ENCODE measurements around the gene OLIG2.

Gene OLIG2

DNA sequence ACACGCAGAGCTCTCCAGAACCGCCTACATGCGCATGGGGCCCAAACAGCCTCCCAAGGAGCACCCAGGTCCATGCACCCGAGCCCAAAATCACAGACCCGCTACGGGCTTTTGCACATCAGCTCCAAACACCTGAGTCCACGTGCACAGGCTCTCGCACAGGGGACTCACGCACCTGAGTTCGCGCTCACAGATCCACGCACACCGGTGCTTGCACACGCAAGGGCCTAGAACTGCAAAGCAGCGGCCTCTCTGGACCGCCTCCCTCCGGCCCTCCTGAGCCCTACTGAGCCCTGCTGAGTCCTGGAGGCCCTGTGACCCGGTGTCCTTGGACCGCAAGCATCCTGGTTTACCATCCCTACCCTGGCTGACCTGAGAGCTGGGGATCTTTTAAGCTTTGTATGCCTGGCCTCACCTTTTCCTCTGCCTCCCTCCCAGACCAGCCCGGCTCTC, 8.3 kb downstream of the OLIG2 start:
- no peak for DNase-seq

DNA sequence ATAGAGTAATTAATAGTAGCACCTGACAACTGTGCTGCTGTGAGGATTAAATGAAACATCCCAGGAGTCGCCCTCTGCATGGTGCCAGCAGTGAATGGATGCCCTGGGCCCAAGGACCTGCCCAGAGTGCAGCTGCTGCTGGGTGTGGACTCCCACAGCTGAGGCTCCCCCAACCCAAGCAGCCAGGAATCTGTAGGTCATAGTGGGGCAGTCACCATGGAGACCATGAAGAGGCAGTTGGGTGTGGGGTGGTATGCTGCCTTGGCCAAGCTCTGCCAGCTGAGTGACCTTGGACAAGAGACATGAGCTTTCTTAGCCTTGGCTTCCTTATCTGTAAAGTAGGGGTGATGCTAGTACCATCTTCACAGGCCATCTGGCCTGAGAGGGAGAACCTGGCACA, 9.4 kb downstream of the OLIG2 start:
- no peak for DNase-seq

DNA sequence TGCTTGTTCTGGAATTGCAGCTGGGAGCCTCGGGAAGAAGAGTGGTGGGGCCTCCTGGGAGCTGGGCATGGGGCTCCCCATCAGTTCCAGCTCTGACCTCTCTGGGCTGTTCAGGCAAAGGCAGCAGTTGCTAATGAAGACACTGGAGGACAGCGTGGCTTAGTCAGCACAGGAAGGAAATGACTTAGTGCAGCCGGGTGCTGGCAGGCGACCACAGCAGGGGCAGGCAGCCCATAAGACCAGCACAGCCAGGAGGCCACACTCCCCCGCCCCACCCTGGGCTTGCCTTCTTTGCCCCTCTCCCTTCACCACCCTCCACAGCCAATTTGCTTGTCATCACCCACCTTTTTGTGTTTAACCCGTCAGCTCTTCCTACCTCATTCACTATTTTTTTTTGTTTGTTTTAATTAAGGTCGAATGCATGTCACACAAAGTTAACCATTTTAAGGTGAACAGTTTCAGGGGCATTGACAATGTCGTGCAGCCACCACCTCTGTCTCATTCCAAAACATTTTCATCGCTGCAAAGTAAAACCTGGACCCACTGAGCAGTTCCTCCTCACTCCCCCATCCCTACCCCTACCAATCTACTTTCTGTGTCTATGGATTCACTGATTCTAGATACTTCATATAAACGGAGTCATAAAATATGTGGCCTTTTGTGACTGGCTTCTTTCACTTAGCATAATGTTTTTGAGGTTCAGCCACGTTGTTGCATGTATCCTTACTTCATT, 10.9 kb downstream of the OLIG2 start:
- DNase-seq, result peak; percentile 50

DNA sequence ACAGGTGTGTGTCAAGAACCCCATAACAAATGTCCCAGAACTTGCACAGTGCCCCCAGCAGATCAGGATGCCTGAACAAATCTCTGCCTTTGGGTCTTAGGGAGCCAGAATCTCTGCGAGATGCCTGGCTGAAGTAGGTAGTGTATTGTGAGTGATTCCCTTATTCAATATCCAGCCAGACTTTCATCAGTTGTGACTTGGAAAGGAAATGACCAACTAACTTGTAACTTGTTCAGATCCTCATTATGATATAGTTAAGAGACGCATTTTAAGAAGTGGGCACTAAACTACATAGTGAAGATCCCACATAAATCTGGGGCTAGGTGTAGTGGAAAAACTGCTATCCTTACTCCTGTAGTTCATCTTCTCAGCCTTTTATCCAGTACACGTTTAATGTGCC, 11.8 kb downstream of the OLIG2 start:
- DNase-seq, result no peak

DNA sequence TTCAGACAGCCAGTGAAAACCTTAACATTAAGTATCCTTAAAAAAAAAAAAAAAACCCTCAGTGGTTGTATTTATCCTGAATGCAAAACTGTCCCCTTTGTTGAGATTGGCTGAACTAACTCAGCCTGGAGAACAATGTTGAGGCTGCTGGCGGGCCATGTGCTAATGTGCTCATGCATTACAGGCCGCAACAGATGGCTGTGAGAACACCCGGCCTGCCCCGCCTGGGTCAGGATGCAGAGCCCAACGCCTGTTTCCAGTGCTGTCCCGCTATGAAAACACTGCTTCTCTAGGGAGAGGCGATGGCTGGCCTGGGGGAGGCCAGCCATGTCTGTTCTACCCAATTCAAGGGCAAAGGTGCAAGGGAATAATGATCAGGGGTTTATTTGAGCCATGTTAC, 13.8 kb downstream of the OLIG2 start:
- DNase-seq, result no peak

DNA sequence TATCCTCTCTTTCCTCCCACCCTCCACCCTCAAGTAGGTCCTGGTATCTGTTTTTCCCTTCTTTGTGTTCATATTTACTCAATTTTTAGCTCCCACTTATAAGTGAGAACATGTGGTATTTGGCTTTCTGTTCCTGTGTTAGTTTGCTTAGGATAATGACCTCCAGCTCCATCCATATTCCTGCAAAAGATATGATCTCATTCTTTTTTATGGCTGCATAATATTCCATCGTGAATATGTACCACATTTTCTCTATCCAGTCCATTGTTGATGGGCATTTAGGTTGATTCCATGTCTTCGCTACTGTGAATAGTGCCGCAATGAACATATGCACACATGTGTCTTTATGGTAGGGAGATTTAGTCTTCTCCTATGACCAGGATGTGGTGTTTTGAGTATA, 14.5 kb downstream of the OLIG2 start:
- no peak for DNase-seq

DNA sequence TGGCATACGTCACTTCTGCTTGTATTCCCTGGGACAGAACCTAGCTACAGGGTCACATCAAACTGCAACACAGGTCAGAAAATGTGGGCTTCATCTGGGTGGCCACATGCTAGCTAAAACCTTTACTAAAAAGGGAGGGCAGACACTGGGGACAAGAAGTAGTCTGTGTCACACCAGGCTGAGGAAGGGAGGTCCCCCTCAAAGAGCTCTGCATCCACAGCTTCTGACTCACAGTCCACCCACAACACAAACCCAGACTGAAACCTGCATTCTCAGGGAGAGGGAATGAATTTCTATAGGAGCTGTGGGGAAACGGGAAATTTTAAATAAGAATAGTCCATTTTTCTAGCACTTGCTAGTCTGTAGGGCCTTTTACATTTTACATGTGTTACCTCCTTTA, 16.2 kb downstream of the OLIG2 start:
- no peak for DNase-seq

DNA sequence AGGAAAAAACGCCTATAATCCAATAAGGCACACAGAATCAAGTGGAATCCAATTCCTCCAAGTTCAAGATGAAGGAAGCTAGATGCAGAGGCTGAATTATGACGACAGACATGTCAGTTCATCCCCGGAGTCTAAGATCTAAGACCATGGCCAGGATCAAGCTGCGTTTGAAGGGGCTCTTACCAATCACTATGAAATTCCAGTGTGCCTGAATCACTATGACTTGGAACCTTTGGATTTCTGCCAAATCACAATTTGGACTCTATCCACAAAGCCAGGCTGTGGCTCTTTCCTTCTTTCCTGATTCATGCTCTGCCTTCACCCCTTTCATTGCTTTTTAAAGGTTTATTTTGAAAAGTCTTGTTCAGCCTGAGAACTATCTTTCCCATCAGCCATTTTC, 17.1 kb downstream of the OLIG2 start:
- peak; percentile 91 for DNase-seq

DNA sequence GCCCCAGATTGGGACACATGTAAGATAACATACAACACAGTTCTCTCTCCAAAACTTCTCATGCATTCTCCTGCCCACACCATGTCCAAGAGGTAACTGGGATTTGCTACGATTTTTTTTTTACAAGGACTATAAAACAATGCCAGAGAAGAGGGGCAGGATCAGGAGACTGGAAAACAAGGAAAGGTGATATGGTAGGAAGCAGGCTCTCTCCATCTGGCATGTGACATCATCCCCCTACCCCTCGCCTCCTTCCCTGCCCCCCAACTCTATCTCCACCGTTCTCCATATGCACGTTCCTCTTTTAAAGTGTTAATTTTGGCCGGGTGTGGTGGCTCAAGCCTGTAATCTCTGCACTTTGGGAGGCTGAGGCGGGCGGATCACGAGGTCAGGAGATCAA, 20.7 kb downstream of the OLIG2 start:
- DNase-seq, result no peak

DNA sequence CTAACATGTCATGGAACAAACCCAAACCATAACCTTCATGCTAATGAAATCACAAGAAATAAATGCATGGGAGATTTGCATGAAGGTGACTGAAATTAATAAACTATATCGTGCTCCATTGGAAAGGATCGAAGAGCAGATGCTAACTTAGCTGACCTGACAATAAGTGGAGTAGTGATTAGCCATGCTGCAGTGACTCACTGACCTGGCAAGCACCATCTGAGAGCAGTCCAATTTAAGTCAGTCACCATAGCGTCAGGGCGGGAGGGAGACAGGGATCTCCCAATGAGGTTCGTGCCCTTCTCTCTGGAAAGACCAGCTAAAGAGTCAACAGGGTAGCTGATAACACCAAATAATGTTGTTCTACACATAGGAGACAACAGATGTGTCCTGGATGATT, 21.5 kb downstream of the OLIG2 start:
- peak; percentile 40 for DNase-seq

DNA sequence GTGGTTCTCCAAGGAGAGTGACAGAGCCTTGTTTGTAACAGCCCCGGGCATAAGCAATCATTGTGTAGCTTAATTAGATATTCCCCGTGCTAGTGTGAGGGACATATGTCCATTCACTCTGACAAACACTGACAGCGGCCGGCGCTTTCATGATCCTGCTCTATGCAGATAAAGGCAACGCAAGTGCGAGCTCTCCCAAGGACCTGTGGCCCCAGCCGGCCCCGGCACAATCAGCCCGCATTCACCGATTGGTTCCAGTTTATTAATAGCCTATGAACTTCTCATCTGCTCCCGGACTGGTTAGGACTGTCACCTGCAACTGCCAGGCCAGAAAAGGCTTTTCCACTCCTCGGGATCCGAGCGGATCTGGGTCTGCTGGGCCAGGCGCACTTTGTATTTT, 26.2 kb downstream of the OLIG2 start:
- no peak for DNase-seq

DNA sequence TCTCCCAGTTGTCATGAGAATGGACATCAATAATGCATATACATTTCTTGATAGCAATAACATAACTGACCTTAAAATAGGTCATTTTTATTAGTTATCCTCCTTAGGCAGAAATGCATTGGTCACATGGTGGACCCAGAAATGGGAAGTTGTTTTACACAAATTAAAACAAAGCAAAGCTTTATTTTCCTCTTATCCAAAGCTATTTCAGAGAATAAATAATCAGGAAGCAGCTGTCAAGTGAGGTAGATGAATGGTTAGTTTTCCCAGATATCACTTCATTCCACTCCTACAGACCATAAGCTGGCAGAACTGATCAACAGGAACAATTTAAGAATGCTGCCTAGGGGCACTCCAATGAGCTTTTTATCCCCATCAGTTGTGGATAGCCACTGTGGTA, 28.2 kb downstream of the OLIG2 start:
- DNase-seq, result no peak

DNA sequence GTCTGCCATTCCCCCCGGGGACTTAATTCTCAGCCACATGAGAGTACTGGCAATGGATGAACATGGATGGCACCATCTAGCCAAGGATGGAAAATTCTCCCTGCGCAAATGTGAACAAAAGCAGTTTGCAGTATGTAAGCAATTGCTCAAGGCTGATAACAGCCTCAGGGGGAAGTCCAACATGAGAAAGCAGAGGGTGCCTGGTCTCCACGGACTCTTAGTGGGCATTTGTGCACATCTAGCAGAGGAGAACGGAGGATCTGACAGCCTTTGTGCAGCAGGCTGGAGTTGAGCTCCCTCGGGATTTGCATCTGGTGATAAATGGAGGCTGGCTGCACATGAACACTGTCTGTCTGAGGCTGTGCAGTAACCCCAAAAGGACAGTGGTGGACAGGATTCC, 30.3 kb downstream of the OLIG2 start:
- DNase-seq, result no peak

DNA sequence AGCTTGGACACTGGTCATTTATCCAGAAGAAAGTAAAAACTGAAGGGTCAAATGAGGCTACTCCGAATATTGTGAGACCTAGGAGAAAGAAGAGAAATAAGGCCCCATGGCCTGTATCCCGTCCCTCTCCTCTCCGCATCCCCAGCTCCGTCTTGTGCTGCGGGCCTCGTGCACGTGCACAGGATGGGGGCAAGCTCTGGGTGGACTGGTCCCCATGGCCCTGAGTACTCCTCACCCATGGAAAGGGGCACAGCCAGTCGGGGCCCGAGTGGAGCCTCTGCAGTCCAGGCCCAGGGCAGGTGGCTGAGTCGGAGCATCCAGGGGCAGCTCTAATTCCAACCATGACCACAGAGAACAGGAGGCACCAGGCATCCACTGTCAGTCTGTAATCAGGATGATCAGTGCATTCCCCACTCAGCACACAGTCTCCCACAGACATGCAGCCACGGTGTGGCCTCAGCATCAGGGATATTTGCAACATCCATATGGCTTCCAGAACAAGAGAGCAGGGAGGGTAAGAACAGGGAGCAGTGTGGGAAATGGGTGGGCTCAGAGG, 31.7 kb downstream of the OLIG2 start:
- DNase-seq, result no peak

DNA sequence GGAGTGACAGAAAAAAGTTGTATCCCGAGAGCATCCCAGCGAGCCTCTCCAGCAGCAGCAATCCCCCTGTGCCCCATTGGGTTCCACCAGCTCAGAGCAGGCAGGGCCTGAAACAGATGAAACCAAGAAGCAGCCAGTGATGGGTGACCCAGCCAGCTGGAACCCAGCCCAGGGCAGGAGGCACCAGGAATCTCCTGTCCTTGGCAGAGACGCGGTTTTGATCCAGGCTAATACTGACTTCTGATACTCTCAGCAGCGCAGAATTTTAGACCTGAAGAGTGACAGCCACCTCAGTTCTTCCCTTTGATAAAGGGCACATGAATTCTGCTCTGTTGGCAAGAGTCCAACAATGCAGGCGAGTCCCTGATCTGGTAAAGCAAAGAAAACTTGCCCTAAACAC, 32.8 kb downstream of the OLIG2 start:
- no peak for DNase-seq

DNA sequence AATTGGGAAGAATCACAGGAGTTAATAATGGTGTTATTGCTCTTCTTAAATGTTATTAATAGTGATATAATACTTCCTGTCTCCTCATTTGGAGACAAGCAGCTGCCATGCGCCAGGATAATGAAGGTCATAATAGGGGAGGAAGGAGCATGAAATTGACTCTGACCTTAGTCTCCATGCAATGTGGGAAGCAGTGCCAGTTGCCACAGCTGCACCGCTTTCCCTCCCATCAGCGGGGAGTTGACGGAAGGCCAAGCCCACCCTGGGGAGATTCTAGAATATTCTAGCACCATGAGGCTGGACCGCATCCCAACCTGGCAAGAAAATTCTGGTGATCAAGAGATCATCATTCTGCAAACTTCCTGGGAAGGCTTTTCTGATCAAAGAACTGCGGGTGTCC, 33.2 kb downstream of the OLIG2 start:
- DNase-seq, result no peak

DNA sequence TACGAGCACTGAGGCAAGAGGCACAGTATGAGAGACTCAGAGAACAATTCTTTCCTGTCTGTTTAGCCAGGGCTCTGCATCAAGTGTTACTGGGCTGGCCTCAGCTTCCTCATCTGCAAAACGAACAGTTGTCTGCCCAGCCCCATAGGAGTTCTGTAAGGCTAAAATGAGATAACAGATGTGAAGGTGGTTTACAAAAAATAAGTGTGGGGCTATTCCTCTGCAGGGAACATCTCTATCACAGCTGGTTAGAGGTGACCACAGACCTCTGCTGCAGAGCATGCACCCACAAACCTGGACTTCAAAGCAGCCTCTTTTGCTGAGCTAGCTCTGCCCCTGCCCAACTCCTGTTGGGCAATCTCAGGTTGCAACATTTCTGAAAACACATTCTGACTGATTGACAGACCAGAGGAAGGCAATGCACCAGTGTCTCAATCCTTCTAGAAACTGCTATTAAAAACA, 33.7 kb downstream of the OLIG2 start:
- no peak for DNase-seq

DNA sequence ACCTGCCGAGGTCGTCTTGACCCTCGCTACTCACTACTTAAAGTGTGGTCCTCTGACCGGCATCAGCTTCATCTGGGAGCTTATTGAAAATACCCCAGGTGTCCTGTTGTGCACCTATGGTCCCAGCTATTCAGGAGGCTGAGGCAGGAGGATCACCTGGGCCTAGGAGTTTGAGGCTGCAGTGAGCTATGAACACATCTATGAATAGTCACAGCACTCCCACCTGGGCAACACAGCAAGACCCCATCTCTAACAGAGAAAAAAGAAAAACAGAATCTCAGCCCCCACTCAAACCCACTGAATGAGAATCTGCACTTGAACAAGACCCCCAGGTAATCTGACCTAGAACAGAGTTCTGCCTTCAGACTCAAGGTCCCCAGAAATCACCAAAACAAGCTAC, 35.5 kb downstream of the OLIG2 start:
- DNase-seq, result no peak

DNA sequence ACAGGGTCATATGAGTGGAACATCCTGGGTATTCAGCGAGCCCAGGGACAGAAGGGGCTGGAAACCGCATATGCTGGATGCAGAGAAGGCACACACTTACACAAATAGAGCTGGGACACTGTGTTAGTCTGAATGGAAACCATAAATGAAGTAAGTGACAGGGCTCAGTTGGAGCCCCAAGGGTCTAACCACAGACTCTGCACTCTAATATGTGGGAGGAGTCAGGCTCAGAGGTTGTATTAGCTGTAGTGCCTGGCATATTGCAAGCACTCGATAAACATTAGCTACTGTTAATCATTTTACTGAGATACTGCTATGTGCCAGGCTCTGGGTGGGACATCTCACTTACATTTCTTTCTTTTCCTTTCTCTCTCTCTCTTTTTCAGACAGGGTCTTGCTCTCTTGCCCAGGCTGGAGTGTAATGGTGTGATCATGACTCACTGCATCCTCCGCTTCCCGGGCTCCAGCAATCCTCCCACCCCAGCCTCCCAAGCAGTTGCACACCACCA, 37.7 kb downstream of the OLIG2 start:
- no peak for DNase-seq

DNA sequence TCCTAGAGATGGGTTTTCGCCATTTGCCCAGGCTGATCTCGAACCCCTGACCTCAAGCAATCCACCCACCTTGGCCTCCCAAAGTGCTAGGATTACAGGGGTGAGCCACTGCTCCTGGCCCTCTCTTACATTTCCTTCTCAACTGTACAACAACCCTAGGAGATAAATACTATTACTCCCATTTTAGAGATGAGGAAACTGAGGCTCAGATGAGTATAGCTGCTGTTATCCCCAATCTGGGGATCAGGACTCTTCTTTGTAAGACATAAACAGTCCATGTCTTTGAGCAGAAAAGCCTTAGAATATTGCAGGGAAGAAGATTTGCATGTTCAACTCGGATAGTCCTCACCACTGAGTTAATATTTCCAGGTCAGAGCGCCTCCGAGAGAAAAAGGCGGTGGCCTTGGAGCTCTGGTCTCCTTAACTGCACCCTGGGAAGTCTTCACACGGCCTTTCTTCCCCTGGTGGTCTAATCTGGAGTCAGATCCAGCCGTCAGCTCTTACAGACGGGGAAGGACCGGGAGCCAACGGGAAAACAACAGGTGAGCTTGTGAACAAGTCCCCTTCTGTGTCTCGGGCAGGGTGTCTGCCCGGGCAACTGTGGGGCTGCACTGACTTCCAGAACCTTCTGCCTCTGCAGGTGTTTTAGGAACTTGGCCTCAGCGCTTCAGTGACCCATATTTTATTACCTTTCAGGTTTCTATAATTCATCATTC, 38.3 kb downstream of the OLIG2 start:
- no peak for DNase-seq

DNA sequence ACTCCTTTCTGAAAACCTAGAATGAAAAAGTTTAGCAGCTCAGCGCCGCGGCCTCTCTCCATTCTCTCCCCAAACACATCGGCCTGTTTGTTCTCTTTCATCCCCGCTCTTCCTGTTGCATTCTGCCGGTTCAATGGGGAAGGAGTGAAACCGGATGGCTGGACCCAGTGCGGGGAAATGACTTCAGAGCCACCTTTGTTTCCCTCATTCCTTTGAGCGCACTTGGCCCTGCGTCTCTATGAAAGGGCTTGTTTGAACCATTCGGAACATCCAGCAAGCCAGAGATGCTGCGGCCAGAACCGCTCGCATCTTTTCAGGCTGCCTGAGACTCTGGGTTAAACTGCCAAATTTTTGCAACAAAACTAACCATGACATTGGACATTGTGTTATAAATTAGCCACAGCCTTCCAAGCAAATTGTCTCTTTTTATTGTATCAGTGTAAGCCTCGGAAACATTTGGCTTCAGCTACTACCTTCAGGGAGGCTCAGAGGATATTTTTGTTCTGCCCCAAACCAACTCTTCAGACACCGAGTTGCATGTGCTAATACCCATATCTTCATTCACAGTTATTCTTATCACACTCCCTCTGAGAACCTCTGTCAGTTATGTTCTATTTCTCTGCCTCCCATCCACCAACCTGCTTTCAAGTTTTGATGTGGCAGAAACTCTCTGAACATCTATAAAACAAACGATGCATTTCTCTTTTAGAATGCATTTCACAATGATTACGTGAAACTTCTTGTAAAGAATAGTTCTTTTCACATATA, 39.1 kb downstream of the OLIG2 start:
- DNase-seq, result no peak

DNA sequence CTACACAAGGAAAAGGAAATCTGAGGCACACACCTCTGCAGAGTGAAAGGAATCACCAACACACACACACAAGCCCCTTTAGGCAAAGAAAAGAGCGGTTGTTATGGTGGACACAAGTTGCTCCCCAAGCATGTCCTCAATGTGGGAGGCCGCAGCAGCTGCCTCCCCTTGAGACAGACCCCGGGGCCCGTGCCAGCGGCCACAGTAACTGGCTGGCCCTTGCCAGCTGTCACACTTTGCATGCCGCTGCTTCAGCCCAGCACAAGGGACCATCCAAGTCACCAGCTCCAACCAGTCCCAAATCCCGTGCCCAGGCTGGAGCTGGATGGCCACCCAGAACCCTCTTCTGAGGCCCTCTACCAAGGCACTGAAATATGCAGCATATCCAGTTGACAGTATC, 41.3 kb downstream of the OLIG2 start:
- DNase-seq, result no peak

DNA sequence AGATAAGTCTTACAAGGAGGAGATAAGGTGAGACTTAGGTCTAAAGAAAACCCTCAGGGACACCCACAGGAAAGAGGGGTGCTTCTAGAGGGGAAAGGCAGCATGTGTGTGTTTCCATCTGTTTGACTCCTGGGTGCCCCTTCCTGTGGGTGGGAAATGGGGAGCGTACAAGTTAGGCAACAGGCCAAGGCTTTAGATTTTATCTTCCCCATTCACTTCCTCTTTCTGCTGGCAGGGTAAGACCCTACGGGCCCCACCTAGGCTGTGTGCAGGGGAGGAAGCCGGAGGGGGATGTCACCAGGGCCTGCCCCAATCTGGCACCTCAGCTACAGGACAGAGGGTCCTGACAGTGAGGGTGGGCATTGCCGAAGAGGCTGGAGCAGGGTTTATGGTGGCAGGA, 41.7 kb downstream of the OLIG2 start:
- no peak for DNase-seq

All from fibroblast of upper back skin (primary cell).